Erythroblast (primary cell): Measurements from ENCODE around the gene OOSP1.

ENCODE experiments used
- GATA1 ChIP-seq: IDR thresholded peaks from 2 replicates; pipeline ENCODE4 v1.6.1; 2011; ENCODE audit warnings: low read depth, mild to moderate bottlenecking, control low read depth, low read length, moderate library complexity
- POLR2A ChIP-seq: IDR thresholded peaks from 2 replicates; pipeline ENCODE4 v1.6.1; 2011; ENCODE audit warnings: mild to moderate bottlenecking, low read length

DNA sequence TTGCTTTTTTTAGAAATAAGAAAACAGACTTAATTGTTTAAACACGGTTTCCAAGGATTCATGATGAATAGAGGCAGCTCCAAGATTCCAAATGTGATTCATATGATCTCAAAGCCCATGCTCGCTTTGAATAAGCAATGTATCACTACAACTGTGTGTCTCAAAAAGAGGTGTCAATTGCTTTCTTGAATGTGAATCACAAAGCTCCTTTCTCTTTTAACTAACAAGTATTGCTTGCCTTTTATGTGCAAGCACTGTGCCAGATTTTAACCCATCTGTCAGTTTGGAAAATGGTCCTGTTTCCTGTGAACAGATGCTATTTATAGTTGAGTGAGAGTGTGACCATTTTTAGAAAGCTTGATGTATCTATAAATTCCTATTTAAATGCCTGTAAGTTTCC lies 6.5 kb downstream of the OOSP1 start:
- TF ChIP-seq POLR2A (no peak), GATA1 (no peak)
